Hematopoietic multipotent progenitor cell treated with erythropoietin and hydrocortisone succinate and interleukin-3 and kit ligand, for 4 days (in vitro differentiated cells): ENCODE data around the gene PML.
"Not testable (repeated sequence)": the region's sequence is repeated elsewhere in the genome, so short reads cannot be mapped to it uniquely, and the experiment has no call there.

Experiments used
- DNase-seq: peaks from one replicate; pipeline ENCODE4 v3.0.0-alpha.2; 2015

The PML gene

GRCh38 chr15:74063425-74064146 lies 69.1 kb downstream of the PML start:
- DNase-seq, result not testable (repeated sequence)

- not testable (repeated sequence) for DNase-seq
These were observed 69.7 kb downstream of the PML start for GRCh38 chr15:74064183-74064582.

GRCh38 chr15:74064822-74065221 lies 70.3 kb downstream of the PML start:
- not testable (repeated sequence) for DNase-seq

DNA sequence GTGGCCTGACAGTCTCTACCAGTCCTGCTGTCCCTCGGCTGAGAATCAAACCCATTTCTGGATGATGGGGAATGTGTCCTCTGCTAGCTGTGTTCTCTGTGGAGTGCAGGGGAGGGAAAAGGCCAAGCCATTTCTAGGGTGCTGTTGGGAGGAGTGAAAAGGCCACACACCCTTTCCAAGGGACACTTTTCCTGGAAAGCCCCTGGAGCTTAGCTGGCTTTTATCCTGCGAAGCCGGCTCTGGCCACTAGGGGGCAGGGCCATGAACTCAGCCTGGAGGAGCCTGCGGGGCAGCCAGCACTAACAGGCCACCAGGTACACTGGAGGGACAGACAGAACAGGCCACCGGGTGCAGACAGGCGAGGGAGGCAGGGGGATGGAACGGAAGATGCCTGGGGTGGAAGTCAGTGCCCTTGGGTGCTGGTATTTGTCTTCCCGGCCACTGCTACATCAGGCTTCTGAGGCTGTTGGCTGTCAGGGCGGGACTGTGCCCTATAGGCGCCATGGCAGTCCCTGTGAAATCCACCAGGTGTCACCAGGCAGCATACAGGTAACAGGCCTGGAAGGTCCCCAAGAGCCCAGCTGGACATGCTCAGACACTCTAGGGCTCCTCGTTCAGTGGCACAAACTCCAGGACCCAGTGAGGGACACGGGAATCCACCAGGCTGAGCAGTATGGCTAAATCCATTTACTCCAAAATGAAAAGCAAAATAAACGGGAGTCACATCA lies 71.3 kb downstream of the PML start:
- not testable (repeated sequence) for DNase-seq

DNA sequence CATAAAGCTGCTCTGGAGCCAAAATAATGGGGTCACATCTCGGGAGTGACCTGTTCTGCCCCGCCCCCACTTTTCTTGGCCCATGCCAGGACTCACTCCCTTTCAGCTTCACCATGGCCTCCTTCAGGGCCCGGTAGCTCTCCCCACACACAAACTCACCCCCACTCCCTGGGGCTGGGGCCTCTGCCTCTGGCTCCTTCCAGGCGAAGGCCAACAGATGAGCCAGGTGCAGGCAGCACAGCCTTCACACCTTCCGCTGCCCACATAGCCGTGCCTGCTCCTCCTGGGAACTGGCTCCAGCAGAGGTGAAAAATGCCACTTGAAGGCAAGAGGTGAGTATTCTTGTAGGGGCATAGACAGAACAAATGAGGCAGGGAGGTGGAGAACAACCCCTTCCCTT lies 77.1 kb downstream of the PML start:
- not testable (repeated sequence) for DNase-seq

DNA sequence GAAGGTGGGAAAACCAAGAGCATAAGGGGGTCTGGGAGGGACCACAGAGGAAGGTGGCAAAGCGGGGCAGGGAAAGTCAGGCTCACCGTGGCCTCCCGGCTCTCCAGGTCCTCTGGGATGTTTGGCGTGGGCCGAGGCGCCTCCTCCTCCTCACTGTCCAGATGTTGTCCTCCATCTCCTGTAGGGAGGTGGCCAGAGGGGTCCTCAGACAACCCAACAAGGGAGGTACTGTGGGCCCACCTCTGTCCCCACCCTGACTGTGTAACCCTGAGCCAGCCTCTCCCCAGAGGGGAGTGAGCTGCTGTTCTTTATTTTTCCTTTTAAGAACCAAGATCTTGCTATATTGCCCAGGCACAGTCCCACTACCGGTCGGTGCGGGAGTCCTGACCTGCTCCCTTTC lies 77.6 kb downstream of the PML start:
- DNase-seq, result not testable (repeated sequence)

- DNase-seq, result not testable (repeated sequence)
These were observed 78.3 kb downstream of the PML start for GRCh38 chr15:74072614-74073337.

GRCh38 chr15:74075781-74076180 lies 81.3 kb downstream of the PML start:
- DNase-seq, result not testable (repeated sequence)

DNA sequence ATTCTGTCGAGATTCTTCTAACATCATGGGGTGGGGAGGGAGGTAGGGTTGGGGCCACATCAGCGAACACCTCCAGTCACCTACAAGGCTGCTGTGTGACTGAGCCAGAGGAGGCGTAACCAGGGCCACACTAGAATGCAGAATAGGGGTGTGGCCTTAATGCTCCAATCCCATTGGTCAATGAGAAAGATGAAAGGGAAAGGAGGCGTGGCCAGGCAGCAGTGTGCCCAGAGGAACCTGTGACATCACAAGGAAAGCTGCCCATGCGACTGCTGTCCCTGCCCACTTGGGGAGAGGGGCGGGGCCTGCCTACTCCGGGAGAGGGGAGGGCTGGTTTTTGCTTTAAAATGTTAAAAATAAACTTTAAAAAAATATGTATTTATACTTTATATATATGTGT lies 87.9 kb downstream of the PML start, which contains the start of gene GOLGA6A:
Gene GOLGA6A (minus strand): TSS at position 101 of the 400 bp plus-strand sequence. CDS start 41 bp downstream, at position 60.
- DNase-seq, result not testable (repeated sequence)

DNA sequence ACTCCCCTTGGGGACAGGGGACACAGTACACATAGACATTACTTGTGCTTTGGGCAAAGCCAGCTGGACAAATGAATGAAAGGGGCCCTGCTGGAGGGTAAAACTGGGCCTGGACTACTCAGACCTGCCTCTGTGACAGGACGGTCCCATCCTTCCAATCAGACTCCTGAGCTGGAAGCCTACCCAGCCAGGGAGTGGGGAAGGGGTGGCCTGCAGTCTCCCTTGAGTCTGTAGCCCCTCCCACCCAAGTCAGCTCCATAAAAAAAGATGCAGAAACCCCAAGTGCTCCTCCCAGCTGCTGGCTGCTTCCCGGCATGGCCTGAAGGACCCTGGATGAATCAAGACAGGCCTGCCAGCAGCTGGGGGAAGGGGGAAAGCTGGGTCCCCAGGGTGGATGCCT lies 100.1 kb downstream of the PML start:
- not testable (repeated sequence) for DNase-seq

- DNase-seq, result not testable (repeated sequence)
These were observed 101.1 kb downstream of the PML start for GRCh38 chr15:74095610-74096009.

DNA sequence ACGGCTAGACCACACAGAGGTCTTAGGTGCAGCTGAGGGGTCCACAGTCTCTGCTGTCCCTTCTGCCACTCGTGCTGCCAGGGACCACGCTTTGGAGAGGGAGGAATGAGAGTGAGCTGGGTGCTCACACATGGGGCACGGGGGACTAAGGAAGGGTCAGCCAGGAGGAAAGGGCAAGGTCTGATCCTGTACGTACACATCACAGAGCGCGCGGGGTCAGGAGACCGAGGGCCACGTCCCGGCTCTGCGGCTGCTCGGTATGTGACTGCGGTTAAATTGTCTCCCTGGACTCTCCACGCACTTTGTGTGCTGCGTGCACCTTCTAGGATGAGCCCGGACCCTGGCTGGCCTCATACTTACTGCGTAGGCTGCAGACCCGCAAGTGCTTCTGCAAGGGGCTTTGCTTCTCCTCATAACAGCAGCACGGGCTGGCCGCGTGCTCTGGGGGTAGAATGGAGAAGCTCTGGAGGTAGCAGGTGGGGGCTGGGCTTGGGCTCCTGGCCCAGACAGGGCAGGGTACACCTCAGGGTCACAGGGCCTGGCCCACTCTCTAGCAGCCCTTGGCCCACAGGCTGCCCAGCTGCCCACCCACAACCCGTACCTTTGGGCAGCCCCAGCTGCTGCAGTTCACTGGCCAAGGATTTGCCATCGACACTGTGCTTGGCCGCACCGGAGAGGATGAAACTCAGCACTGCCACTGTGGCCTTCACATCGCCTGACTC lies 102.4 kb downstream of the PML start:
- not testable (repeated sequence) for DNase-seq
